Measurements from ENCODE around the gene WDR53. TPM values are rescaled to one million over a fixed set of nuclear protein-coding genes. Genes with fewer than 3 reads are reported as not detected.
"Not testable (repeated sequence)": the region's sequence is repeated elsewhere in the genome, so short reads cannot be mapped to it uniquely, and the experiment has no call there.

Gene WDR53
- 10 to 100 TPM; 16.5 to 21.8 (median 18.2) TPM for polyA plus RNA-seq (ENCODE audit: insufficient read length in 4 of 4)

GRCh38 chr3:196568246-196569002 lies at the start of gene WDR53, which contains the start of gene FBXO45:
WDR53 (minus strand) TSS chr3:196568554; CDS start chr3:196561475, 7,079 bp downstream.
FBXO45 (plus strand) TSS chr3:196568660; CDS start chr3:196568985, 325 bp downstream.
- peak; percentile 85 to 92 (median 90) for DNase-seq (ENCODE audit: low read depth in 4 of 4, low spot score in 3 of 4)

- no peak for DNase-seq (ENCODE audit: low read depth in 4 of 4, low spot score in 3 of 4)
Observed at GRCh38 chr3:196617256-196617655, 48.9 kb upstream of the WDR53 start.

- not testable (repeated sequence) for DNase-seq (ENCODE audit: low read depth in 4 of 4, low spot score in 3 of 4)
Observed at GRCh38 chr3:196615234-196615633, 46.9 kb upstream of the WDR53 start.

GRCh38 chr3:196611761-196612483 lies 43.6 kb upstream of the WDR53 start:
- DNase-seq (ENCODE audit: low read depth in 4 of 4, low spot score in 3 of 4): no peak

- no peak for DNase-seq (ENCODE audit: low read depth in 4 of 4, low spot score in 3 of 4)
Observed at GRCh38 chr3:196609805-196610515, 41.6 kb upstream of the WDR53 start.

GRCh38 chr3:196609343-196609775 lies 41.0 kb upstream of the WDR53 start:
- DNase-seq (ENCODE audit: low read depth in 4 of 4, low spot score in 3 of 4): peak; percentile 58 to 64 (median 60)

GRCh38 chr3:196608693-196609092 lies 40.3 kb upstream of the WDR53 start:
- no peak for DNase-seq (ENCODE audit: low read depth in 4 of 4, low spot score in 3 of 4)

GRCh38 chr3:196604548-196604947 lies 36.2 kb upstream of the WDR53 start:
- no peak for DNase-seq (ENCODE audit: low read depth in 4 of 4, low spot score in 3 of 4)

- no peak for DNase-seq (ENCODE audit: low read depth in 4 of 4, low spot score in 3 of 4)
Observed at GRCh38 chr3:196603683-196604082, 35.3 kb upstream of the WDR53 start.

- no peak for DNase-seq (ENCODE audit: low read depth in 4 of 4, low spot score in 3 of 4)
Observed at GRCh38 chr3:196602673-196603072, 34.3 kb upstream of the WDR53 start.

- no peak for DNase-seq (ENCODE audit: low read depth in 4 of 4, low spot score in 3 of 4)
Observed at GRCh38 chr3:196600359-196600758, 32.0 kb upstream of the WDR53 start.

GRCh38 chr3:196599734-196600128 lies 31.4 kb upstream of the WDR53 start:
- DNase-seq (ENCODE audit: low read depth in 4 of 4, low spot score in 3 of 4): no peak

- not testable (repeated sequence) for DNase-seq (ENCODE audit: low read depth in 4 of 4, low spot score in 3 of 4)
Observed at GRCh38 chr3:196597971-196598733, 29.8 kb upstream of the WDR53 start.

- no peak for DNase-seq (ENCODE audit: low read depth in 4 of 4, low spot score in 3 of 4)
Observed at GRCh38 chr3:196596355-196596754, 28.0 kb upstream of the WDR53 start.

- DNase-seq (ENCODE audit: low read depth in 4 of 4, low spot score in 3 of 4): no peak
Observed at GRCh38 chr3:196590279-196590678, 21.9 kb upstream of the WDR53 start.

GRCh38 chr3:196585044-196585757 lies 16.8 kb upstream of the WDR53 start:
- DNase-seq (ENCODE audit: low read depth in 4 of 4, low spot score in 3 of 4): no peak

GRCh38 chr3:196572389-196572788 lies 4.0 kb upstream of the WDR53 start:
- DNase-seq (ENCODE audit: low read depth in 4 of 4, low spot score in 3 of 4): no peak

GRCh38 chr3:196570332-196570731 lies 2.0 kb upstream of the WDR53 start:
- DNase-seq (ENCODE audit: low read depth in 4 of 4, low spot score in 3 of 4): not testable (repeated sequence)

GRCh38 chr3:196569003-196569516 lies 706 bp upstream of the WDR53 start:
- peak in 1 of 4 donors; percentile 21 for DNase-seq (ENCODE audit: low read depth in 4 of 4, low spot score in 3 of 4)

Data from right renal pelvis (tissue), 4 donors.